SH-SY5Y (cell line): ENCODE data around the gene DCN.

Experiments
- GATA2 ChIP-seq: IDR thresholded peaks from 2 replicates; pipeline ENCODE4 v1.6.1; 2011; ENCODE audit warnings: mild to moderate bottlenecking, low read depth, low read length
- GATA3 ChIP-seq: IDR thresholded peaks from 2 replicates; pipeline ENCODE4 v1.6.1; 2011; ENCODE audit warnings: low read depth, mild to moderate bottlenecking, low read length, moderate library complexity

DCN gene

DNA sequence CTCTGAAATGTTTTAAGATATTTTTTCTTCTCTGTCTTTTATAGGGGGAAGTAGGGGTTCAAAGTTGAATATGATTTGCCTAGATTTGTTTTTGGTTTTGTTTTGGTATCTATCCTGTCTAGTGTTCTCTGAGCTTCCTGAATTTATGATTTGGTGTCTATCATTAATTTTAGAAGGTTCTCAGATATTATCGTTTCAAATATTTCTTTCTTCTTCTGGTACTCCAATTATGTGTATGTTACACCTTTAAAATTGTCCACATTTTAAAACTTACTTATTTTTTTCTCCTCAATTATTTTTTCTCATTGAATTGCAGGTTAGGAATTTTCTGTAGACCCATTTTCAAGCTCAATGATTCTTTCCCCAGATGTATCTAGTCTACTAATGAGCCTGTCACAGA lies 13.8 kb upstream of the DCN start:
- TF ChIP-seq GATA2 (no peak), GATA3 (no peak)

- TF ChIP-seq GATA3 (no peak), GATA2 (no peak)
Observed at GRCh38 chr12:91194500-91194899, 11.9 kb upstream of the DCN start.

GRCh38 chr12:91191513-91192111 lies 9.0 kb upstream of the DCN start:
- TF ChIP-seq GATA2 (no peak), GATA3 (no peak)

GRCh38 chr12:91189516-91189915 lies 6.9 kb upstream of the DCN start:
- TF ChIP-seq GATA3 = no peak
- no peak for TF ChIP-seq GATA2

DNA sequence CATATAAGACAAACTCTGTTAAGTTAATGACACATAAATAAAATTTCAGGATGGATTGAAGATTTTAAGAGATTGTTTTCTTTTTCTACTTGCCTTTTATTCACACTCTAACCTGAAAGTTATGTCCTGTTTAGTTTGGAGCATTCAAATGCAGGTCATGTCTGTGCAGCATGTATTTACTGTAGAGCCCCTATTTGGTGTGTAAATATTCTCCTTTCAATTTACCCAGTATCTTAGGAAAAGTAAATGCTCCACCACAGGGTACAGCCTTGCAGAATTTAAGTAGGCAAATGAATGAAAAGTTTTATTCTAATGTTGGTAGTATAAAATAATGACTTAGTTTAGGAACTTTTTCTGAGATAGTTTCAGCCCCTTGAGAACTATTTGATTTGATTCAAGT lies 6.2 kb upstream of the DCN start:
- TF ChIP-seq GATA2 (no peak), GATA3 (no peak)

GRCh38 chr12:91186156-91186555 lies 3.5 kb upstream of the DCN start:
- TF ChIP-seq GATA3 (no peak), GATA2 (no peak)

- TF ChIP-seq GATA2 (no peak), GATA3 (no peak)
Observed at GRCh38 chr12:91185421-91185820, 2.8 kb upstream of the DCN start.

DNA sequence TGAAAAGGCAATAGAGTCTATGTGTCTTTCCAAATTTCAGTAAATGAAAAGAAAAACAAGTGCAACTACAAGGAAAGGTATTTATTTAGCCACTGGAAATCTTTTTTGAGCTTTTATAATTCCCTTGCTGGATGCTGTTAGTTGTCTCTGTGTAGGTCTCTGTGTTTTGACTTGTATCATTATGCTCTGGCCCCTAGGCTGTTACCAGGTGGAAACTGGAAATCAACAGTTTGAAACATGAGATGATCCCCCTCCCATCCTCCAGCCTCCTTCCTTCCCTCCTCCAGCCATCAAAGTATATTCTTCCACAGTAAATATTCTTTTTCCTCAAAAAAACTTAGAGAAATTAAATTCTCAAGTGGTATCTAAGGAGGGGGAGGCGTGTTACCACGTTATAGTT lies 934 bp upstream of the DCN start:
- TF ChIP-seq GATA3 = no peak
- no peak for TF ChIP-seq GATA2

DNA sequence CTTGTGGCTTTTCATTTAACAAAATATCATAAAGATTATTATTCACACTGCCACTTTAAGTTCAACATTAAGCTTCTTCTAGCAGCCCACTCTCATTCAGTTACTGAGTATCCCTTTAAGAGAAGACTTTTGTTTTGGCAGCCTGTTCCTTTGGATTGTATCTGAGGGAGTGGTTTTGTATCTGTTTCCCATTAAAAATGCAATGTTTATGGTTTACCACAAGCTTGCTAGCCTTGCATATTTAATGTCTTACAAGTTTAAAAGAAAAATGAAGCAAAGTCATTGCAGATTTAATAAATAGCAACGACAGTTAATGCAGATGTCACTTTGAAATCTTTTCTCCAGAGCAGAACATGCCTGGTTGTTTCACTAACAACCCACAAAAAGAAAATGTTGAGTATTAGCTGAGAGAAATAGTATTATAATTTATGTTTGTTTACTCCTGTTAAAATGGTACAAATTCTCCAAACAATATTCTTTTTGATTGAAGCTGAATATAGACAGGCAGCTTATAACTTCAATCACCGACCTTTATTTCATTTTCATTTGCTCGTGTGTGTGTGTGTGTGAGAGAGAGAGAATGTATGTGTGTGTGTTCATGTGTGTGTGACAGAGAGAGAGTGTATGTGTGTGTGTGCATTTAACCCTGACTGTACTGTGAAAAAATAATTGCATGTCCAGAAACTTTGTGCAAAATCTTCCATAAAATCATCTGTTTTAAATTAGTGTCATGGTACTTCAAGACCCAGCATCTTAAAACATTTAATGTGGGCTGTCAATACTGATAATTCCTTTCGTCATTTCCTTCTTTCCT lies 1.8 kb downstream of the DCN start:
- TF ChIP-seq GATA2 (no peak), GATA3 (no peak)

DNA sequence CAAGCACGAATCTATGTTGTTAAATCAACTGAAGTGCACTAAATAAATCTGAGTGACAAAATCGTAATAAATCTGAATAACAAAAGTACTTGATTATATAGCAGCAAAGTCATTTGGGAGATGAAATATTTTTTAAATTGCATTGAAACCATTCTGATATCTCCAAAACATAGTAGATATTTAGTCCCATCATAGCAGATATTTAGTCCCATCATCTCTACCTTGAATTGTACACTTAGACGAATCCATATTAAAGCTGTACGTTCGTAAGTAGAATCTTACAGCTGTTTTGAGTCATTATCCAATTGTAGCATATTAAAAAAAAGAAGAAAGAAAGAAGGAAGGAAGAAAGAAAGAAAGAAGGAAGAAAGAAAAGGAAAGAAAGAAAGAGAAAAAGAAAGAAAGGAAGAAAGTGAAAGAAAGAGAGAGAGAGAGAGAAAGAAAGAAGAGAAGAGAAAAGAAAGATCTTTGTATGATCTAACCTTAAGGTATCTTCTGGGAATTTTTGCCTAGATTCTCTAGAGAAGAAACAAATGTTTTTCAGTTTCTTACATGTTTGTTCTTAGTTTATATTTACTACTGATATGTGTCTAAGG lies 2.6 kb downstream of the DCN start:
- no peak for TF ChIP-seq GATA3
- TF ChIP-seq GATA2 = no peak

DNA sequence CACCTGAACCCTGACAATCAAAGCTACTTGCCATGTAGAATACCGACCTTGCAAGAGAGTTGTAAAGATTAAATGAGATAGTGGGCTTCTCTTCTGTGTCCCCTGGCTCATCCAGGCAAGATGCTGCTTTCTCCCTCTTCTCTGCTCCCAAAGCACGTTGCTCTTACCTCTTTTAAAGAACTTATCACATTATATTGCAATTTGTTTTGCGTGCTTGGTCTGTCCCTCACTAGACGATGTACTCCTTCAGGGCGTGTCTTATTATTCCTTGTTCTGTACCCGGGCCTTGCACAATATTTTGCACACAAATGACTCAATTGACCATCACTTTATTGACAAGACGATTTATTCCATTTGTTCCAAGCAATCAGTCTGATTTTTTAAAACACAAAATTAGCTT lies 3.3 kb downstream of the DCN start:
- no peak for TF ChIP-seq GATA2
- TF ChIP-seq GATA3 = no peak

- no peak for TF ChIP-seq GATA2
- TF ChIP-seq GATA3 = no peak
Observed at GRCh38 chr12:91178781-91179180, 3.8 kb downstream of the DCN start.

GRCh38 chr12:91178139-91178561 lies 4.5 kb downstream of the DCN start:
- TF ChIP-seq GATA2 (no peak), GATA3 (no peak)

- TF ChIP-seq GATA2 (no peak), GATA3 (no peak)
Observed at GRCh38 chr12:91177381-91177780, 5.2 kb downstream of the DCN start.

DNA sequence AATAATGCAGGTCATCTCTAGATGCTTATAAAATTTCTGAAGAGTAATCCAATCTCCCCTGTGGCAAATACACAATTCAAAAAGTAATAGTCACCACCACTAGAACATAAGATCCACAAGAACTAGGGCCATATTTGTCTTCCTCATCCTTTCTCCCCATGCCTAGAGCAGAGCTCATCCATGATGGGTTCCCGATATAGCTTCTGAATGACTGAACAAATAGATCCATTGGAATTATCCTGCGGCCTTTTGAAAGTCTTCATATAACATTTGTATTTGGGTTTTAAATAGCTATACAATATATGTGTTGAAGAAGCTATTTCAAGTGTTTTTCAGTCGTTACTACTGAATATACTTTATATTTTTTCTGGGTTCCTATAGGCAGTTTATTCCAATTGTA lies 5.7 kb downstream of the DCN start:
- no peak for TF ChIP-seq GATA2
- no peak for TF ChIP-seq GATA3

DNA sequence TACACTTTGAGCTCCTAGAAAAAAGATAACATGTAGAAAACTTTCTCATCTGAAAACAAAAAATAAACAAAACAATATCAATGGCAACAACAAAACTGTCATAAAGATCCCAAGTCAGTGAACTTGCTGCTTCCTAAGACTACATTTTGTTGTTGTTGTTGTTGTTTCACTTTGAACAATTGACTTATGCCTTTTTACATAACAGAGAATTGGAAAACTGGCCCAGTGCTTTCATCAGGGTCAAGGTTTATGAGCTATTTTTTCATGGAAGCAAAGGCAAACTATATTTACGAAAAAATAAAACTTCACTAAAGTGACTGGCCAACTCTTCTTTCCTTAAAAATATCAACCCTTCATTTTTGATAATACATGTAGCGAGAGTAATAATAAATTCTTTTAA lies 6.3 kb downstream of the DCN start:
- no peak for TF ChIP-seq GATA3
- no peak for TF ChIP-seq GATA2
